SK-N-SH treated with all-trans-retinoic acid at 6 μM for 48 hours (cell line): ENCODE measurements around the gene ENAH.

Experiments used
- ATAC-seq: fragments of 200-7000 bp; cut with Tn5 transposase; 3 replicates; pipeline ENCODE4 v1.9.1; 2020; ENCODE audit warnings: mild to moderate bottlenecking, moderate library complexity
- ARNTL ChIP-seq: fragments of 450-650 bp; formaldehyde crosslinking; IDR thresholded peaks from 2 replicates; pipeline ENCODE4 v1.5.0; 2020; ENCODE audit warnings: low read depth, mild to moderate bottlenecking, moderate library complexity, borderline replicate concordance
- BACH2 ChIP-seq: fragments of 250-450 bp; sonication (Bioruptor Pico); IDR thresholded peaks from 2 replicates; pipeline ENCODE4 v1.9.0; 2021; ENCODE audit warnings: mild to moderate bottlenecking, borderline replicate concordance
- CREB5 ChIP-seq: fragments of 250-450 bp; sonication (Bioruptor Pico); IDR thresholded peaks from 2 replicates; pipeline ENCODE4 v1.5.1; 2020; ENCODE audit warnings: low read depth, mild to moderate bottlenecking, moderate library complexity
- CSDC2 ChIP-seq: fragments of 250-450 bp; sonication (Bioruptor Pico); IDR thresholded peaks from 2 replicates; pipeline ENCODE4 v1.5.0; 2020; ENCODE audit warnings: mild to moderate bottlenecking, moderate library complexity
- CSRNP3 ChIP-seq: fragments of 250-450 bp; sonication (Bioruptor Pico); IDR thresholded peaks from 2 replicates; pipeline ENCODE4 v1.5.1; 2021; ENCODE audit warnings: mild to moderate bottlenecking, moderate library complexity
- ESRRG ChIP-seq: fragments of 250-450 bp; sonication (Bioruptor Pico); IDR thresholded peaks from 2 replicates; pipeline ENCODE4 v1.6.1; 2021; ENCODE audit warnings: mild to moderate bottlenecking
- GLIS3 ChIP-seq: fragments of 250-450 bp; sonication (Bioruptor Pico); IDR thresholded peaks from 2 replicates; pipeline ENCODE4 v1.5.0; 2020; ENCODE audit warnings: mild to moderate bottlenecking, moderate library complexity
- OSR1 ChIP-seq: fragments of 250-450 bp; sonication (Bioruptor Pico); IDR thresholded peaks from 2 replicates; pipeline ENCODE4 v1.8.0; 2022; ENCODE audit warnings: moderate library complexity, mild to moderate bottlenecking, inconsistent platforms
- PATZ1 ChIP-seq: fragments of 250-450 bp; sonication (Bioruptor Pico); IDR thresholded peaks from 2 replicates; pipeline ENCODE4 v1.8.0; 2020; ENCODE audit warnings: mild to moderate bottlenecking, moderate library complexity, borderline replicate concordance
- PPARA ChIP-seq: fragments of 250-450 bp; sonication (Bioruptor Pico); IDR thresholded peaks from 2 replicates; pipeline ENCODE4 v1.5.0; 2020; ENCODE audit warnings: mild to moderate bottlenecking, borderline replicate concordance
- RARB ChIP-seq: fragments of 250-450 bp; sonication (Bioruptor Pico); IDR thresholded peaks from 2 replicates; pipeline ENCODE4 v1.8.0; 2021; ENCODE audit warnings: mild to moderate bottlenecking, moderate library complexity
- TOX ChIP-seq: fragments of 250-450 bp; sonication (Bioruptor Pico); IDR thresholded peaks from 2 replicates; pipeline ENCODE4 v1.8.0; 2021; ENCODE audit warnings: mild to moderate bottlenecking, moderate library complexity, borderline replicate concordance
- ZC3H10 ChIP-seq: fragments of 250-450 bp; sonication (Bioruptor Pico); IDR thresholded peaks from 2 replicates; pipeline ENCODE4 v1.5.1; 2021; ENCODE audit warnings: mild to moderate bottlenecking, moderate library complexity
- ZFP30 ChIP-seq: fragments of 450-650 bp; formaldehyde crosslinking; IDR thresholded peaks from 2 replicates; pipeline ENCODE4 v1.5.0; 2022; ENCODE audit warnings: mild to moderate bottlenecking, moderate library complexity
- ZNF565 ChIP-seq: fragments of 450-650 bp; formaldehyde crosslinking; conservative IDR thresholded peaks from 2 replicates; pipeline ENCODE4 v1.5.0; 2020; ENCODE audit warnings: low read depth, mild to moderate bottlenecking, moderate library complexity
- ZNF70 ChIP-seq: fragments of 450-650 bp; formaldehyde crosslinking; IDR thresholded peaks from 2 replicates; pipeline ENCODE4 v1.5.0; 2020; ENCODE audit warnings: mild to moderate bottlenecking, moderate library complexity
- ZNF8 ChIP-seq: fragments of 450-650 bp; formaldehyde crosslinking; IDR thresholded peaks from 2 replicates; pipeline ENCODE4 v1.5.0; 2020; ENCODE audit warnings: mild to moderate bottlenecking, moderate library complexity
- TF ChIP-seq, protein P1 (sequence below): fragments of 250-450 bp; sonication (Bioruptor Pico); IDR thresholded peaks from 2 replicates; pipeline ENCODE4 v1.8.0; 2021; ENCODE audit warnings: low read depth, mild to moderate bottlenecking, moderate library complexity, borderline replicate concordance

The ENAH gene

GRCh38 chr1:225451840-225452515 is 200.9 kb downstream of the ENAH start (continued):
- TF ChIP-seq, protein P1, sequence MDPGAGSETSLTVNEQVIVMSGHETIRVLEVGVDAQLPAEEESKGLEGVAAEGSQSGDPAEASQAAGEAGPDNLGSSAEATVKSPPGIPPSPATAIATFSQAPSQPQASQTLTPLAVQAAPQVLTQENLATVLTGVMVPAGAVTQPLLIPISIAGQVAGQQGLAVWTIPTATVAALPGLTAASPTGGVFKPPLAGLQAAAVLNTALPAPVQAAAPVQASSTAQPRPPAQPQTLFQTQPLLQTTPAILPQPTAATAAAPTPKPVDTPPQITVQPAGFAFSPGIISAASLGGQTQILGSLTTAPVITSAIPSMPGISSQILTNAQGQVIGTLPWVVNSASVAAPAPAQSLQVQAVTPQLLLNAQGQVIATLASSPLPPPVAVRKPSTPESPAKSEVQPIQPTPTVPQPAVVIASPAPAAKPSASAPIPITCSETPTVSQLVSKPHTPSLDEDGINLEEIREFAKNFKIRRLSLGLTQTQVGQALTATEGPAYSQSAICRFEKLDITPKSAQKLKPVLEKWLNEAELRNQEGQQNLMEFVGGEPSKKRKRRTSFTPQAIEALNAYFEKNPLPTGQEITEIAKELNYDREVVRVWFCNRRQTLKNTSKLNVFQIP (CRISPR knock-in tag), result no peak
- TF ChIP-seq ZC3H10 (CRISPR knock-in tag) (no peak), PPARA (CRISPR knock-in tag) (no peak)

DNA sequence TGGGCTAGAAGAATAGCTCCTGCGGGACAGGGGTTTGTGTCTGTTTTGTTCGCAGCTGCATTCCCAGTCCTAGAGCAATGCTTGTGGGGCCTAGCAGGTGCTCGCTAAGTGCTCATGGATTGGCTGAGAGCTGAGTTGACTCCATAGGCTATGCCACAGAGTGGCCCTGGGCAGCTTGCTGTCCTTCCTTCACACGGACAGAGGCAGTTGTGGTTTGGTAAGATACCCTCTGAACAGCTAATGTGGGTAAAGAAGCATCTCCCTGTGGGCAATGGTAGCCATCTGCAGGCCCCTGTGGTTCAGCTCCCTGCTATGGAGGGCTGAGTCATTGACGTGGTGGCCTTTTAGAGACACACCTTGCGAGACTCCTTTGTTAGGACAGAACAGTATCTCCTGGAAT is 201.6 kb downstream of the ENAH start:
- TF ChIP-seq CSRNP3 (CRISPR knock-in tag) (no peak), ZNF70 (CRISPR knock-in tag) (no peak), BACH2 (CRISPR knock-in tag) (no peak), ZNF8 (CRISPR knock-in tag) (no peak), GLIS3 (CRISPR knock-in tag) (no peak), OSR1 (CRISPR knock-in tag) (no peak), CREB5 (no peak)
- TF ChIP-seq, protein P1 (CRISPR knock-in tag), result no peak
- no peak for ATAC-seq

DNA sequence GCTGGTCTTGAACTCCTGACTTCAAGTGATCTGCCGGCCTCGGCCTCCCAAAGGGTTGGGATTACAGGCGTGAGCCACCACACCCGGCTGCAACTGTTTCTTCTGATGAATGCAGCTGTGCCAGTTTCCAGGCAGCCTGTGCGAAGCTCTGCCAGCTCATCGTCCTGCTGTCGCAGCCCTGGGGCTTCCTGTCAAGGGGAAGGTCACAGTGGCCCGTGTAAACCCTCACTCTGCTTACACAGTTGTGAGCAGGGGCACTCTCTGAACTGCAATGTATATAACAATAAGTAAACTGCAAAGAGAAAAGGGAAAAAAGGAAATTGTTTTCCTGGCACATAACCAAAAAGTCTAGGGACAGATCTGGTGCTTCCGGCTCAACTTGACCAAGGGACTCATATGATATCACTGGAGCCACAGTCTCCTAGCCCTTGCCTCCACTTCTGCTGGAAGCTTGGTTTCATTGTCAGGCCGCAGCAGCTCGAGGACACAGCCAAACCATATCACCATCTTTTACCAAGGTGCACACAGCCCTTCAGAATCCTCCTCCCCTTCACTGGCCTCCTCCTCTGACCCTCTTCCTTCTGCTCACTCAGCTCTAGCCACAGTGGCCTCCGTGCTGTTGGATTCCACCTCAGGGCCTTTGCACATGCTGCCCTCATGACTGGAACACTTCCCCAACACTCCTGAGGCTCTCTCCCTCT is 202.3 kb downstream of the ENAH start:
- TF ChIP-seq CSDC2 (CRISPR knock-in tag), result no peak
- TF ChIP-seq TOX, result no peak
- TF ChIP-seq PPARA (CRISPR knock-in tag), result no peak
- no peak for TF ChIP-seq ZNF565 (CRISPR knock-in tag)
- no peak for TF ChIP-seq BACH2 (CRISPR knock-in tag)
- TF ChIP-seq CSRNP3 (CRISPR knock-in tag), result no peak
- TF ChIP-seq, protein P1 (CRISPR knock-in tag), result no peak
- no peak for TF ChIP-seq ESRRG (CRISPR knock-in tag)
- no peak for TF ChIP-seq RARB
- TF ChIP-seq GLIS3 (CRISPR knock-in tag), result no peak
- no peak for TF ChIP-seq ARNTL (CRISPR knock-in tag)
- TF ChIP-seq OSR1 (CRISPR knock-in tag), result no peak
- no peak for TF ChIP-seq CREB5
- no peak for TF ChIP-seq ZFP30
- TF ChIP-seq PATZ1 (CRISPR knock-in tag), result no peak
- no peak for ATAC-seq
